ENCODE results near the gene L3MBTL4.

L3MBTL4 gene

DNA sequence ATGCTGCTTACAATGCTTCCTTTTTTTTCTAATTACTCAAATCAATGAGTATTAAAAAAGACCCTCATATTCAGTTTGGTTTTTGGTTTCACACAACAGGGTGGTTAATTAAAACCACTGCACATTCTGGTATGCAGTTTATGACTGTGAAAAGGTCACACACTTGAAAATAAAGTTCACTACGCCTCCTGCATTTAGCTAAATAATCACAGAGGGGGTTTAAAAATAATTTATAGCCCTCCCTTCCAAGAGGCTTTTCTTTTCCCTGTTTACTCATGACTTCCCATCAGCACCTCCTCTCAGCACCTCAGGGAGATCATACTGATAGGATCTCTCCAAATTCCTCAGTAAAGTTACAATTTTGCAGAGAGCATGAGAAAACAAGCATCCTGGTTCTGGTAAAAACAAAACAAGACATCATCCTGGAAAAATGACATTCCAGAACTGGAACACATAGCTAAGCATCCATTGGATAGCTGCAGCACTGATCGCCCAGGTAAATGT, 389.9 kb downstream of the L3MBTL4 start:
- DNase-seq (ENCODE audit: low spot score), result no peak
- CTCF ChIA-PET, result no interaction called here
- no peak for TF ChIP-seq CTCF (conservative IDR thresholded peaks at IDR 0.05; ENCODE audit: low read depth)
- POLR2A ChIA-PET (ENCODE audit: low non-redundant PET), result no interaction called here
- H3K27ac ChIP-seq, result no peak overlapping the region

DNA sequence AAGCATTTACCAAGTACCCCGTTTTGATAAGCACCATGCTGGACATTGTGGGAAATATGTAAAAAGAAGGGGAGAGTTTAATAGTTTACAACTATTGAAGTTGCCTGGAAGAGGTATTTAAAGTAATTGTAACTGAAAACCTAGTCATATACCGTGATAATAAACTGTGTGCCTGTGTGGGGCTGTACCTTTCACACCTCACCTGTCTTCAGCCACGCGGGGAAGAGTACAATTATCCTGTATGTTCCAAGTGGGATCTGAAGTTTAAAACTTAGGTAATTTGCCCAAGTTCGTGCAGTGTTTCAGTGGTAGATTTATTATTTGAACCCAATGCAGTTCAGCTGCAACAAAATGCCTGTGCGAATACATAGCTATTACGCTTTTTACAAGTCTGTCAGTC, 391.2 kb downstream of the L3MBTL4 start:
- CTCF ChIA-PET, result no interaction called here
- no peak overlapping the region for H3K27ac ChIP-seq
- DNase-seq (ENCODE audit: low spot score), result no peak
- POLR2A ChIA-PET (ENCODE audit: low non-redundant PET), result no interaction called here
- TF ChIP-seq CTCF (conservative IDR thresholded peaks at IDR 0.05; ENCODE audit: low read depth), result no peak

- H3K27ac ChIP-seq, result no peak overlapping the region
- TF ChIP-seq CTCF (conservative IDR thresholded peaks at IDR 0.05; ENCODE audit: low read depth), result no peak
- POLR2A ChIA-PET (ENCODE audit: low non-redundant PET), result no interaction called here
- CTCF ChIA-PET, result no interaction called here
- DNase-seq (ENCODE audit: low spot score), result no peak
Observed at GRCh38 chr18:6022845-6023244, 391.9 kb downstream of the L3MBTL4 start.

- no peak for DNase-seq (ENCODE audit: low spot score)
- TF ChIP-seq CTCF (conservative IDR thresholded peaks at IDR 0.05; ENCODE audit: low read depth), result no peak
- POLR2A ChIA-PET (ENCODE audit: low non-redundant PET), result no interaction called here
- CTCF ChIA-PET, result no interaction called here
- no peak overlapping the region for H3K27ac ChIP-seq
Observed at GRCh38 chr18:6022074-6022444, 392.7 kb downstream of the L3MBTL4 start.

DNA sequence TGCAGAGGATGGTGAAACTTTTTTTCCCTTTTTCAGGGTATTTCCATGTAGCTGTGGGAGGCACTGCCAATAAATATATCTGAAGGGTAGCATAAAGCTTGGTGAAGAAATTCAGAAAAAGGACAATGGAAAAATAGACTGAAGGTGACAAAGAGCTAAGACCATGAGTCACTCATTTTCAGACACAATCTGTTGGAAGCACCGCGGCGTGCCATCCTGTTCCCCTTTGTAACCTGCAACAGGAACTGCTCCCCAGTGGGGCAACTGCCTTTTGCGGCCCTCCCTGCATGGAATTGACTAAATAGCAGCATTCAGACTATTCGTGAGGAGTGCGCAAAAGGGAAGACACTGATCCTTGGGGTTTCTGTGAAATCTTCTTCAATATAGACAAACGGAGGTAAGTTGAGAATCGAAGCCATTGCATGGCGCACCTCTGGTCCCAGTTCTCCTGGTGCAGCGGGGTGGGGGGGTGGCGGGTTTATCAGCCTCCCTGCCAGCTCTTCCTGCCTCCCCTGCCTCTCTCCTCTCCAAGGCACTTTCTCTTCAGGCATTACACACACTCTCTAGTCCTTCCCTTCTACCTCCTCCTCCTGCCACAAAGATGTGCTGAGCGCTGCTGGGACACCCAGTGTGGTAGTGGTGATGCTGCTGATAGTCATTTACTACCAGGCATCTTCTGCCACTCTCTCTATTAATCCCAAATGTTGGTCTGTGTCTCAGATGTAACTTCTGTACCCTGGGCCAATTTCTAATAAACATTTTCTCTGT, 393.2 kb downstream of the L3MBTL4 start:
- no peak for TF ChIP-seq CTCF (conservative IDR thresholded peaks at IDR 0.05; ENCODE audit: low read depth)
- ChIA-PET CTCF (no interaction called here), POLR2A (ENCODE audit: low non-redundant PET) (no interaction called here)
- no peak for DNase-seq (ENCODE audit: low spot score)
- H3K27ac ChIP-seq, result no peak overlapping the region

DNA sequence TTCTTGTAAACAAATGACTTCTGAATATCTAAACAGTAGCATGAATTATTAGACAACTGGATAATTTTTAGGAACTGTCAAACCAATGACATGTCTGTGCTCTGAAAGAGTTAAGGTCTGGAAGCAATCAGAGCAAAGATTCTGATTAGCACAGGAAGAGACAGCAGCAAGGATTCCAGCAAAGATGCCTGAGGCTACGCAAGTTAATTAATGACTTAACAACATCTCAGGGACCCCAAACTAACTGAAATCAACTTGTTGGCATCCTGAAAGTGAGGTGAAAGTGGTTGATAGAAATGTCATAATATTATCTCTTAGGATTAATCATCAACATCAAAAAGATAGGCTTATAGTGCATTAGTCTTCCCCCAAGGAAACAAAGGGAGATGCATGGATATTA, 396.0 kb downstream of the L3MBTL4 start:
- POLR2A ChIA-PET (ENCODE audit: low non-redundant PET), result no interaction called here
- H3K27ac ChIP-seq, result no peak overlapping the region
- no peak for TF ChIP-seq CTCF (conservative IDR thresholded peaks at IDR 0.05; ENCODE audit: low read depth)
- no peak for DNase-seq (ENCODE audit: low spot score)
- CTCF ChIA-PET, result no interaction called here

Measured in RWPE1 (cell line).